Liver (tissue), 9 donors: ENCODE results near the gene PSMD7. TPM values are rescaled to one million over a fixed set of nuclear protein-coding genes. Genes with fewer than 3 reads are reported as not detected.

Experiments
- DNase-seq: peaks from one replicate; pipeline ENCODE4 v3.0.0-alpha.2; 2017; ENCODE audit warnings: low spot score
- H3K27ac ChIP-seq, 2 donors: one replicate each; pipeline ENCODE4 v1.7.0; 2013; ENCODE audit warnings: inconsistent platforms in 2 of 2, low read length in 2 of 2, control low read depth in 1 of 2, low read depth in 1 of 2, mild to moderate bottlenecking in 1 of 2
- H3K27me3 ChIP-seq, 4 donors: one replicate each; pipeline versions ENCODE4 v1.6.1 to v1.7.0; 2013; ENCODE audit warnings: low read length in 3 of 4, inconsistent platforms in 1 of 4, mild to moderate bottlenecking in 1 of 4, moderate library complexity in 1 of 4; ENCODE audit not compliant: control insufficient read depth in 4 of 4, insufficient read depth in 4 of 4
- H3K36me3 ChIP-seq, 4 donors: one replicate each; pipeline versions ENCODE4 v1.6.1 to v1.7.0; 2013; ENCODE audit warnings: low read length in 3 of 4, mild to moderate bottlenecking in 3 of 4, low read depth in 1 of 4, moderate library complexity in 1 of 4; ENCODE audit not compliant: control insufficient read depth in 4 of 4, insufficient read depth in 3 of 4
- H3K4me1 ChIP-seq, 4 donors: one replicate each; pipeline versions ENCODE4 v1.6.1 to v1.7.0; 2013; ENCODE audit warnings: low read length in 3 of 4, mild to moderate bottlenecking in 3 of 4, moderate library complexity in 1 of 4; ENCODE audit not compliant: control insufficient read depth in 4 of 4, insufficient read depth in 4 of 4
- H3K4me3 ChIP-seq, 3 donors: one replicate each; pipeline versions ENCODE4 v1.6.1 to v1.7.0; 2013; ENCODE audit warnings: low read length in 3 of 3, control low read depth in 1 of 3, low read depth in 1 of 3, mild to moderate bottlenecking in 1 of 3
- H3K9ac ChIP-seq, 2 donors: one replicate each; pipeline ENCODE4 v1.7.0; 2013; ENCODE audit warnings: low read length in 2 of 2, mild to moderate bottlenecking in 2 of 2, moderate library complexity in 2 of 2, control low read depth in 1 of 2, low read depth in 1 of 2
- H3K9me3 ChIP-seq, 4 donors: one replicate each; pipeline versions ENCODE4 v1.6.1 to v1.7.0; 2013; ENCODE audit warnings: low read length in 3 of 4; ENCODE audit not compliant: control insufficient read depth in 4 of 4
- FOXA2 ChIP-seq: IDR thresholded peaks from 2 replicates; pipeline ENCODE4 v1.6.1; 2016; ENCODE audit warnings: antibody characterized with exemption
- GABPA ChIP-seq, 2 donors: IDR thresholded peaks in 1 of 2; conservative IDR thresholded peaks in 1 of 2; 2 replicates each; pipeline ENCODE4 v1.6.1; 2016; ENCODE audit warnings: antibody characterized with exemption in 2 of 2, mild to moderate bottlenecking in 1 of 2, moderate library complexity in 1 of 2
- JUND ChIP-seq, 2 donors: IDR thresholded peaks; 2 replicates each; pipeline ENCODE4 v1.6.1; 2016; ENCODE audit warnings: antibody characterized with exemption in 2 of 2
- NR2F2 ChIP-seq: IDR thresholded peaks from 2 replicates; pipeline ENCODE4 v1.6.1; 2016; ENCODE audit warnings: antibody characterized with exemption
- RAD21 ChIP-seq, 2 donors: IDR thresholded peaks; 2 replicates each; pipeline ENCODE4 v1.6.1; 2016; ENCODE audit warnings: antibody characterized with exemption in 2 of 2, mild to moderate bottlenecking in 2 of 2
- SP1 ChIP-seq: IDR thresholded peaks from 2 replicates; pipeline ENCODE4 v1.6.1; 2018; ENCODE audit warnings: antibody characterized with exemption, mild to moderate bottlenecking
- WGBS: extraction: QIAGEN DNeasy Blood & Tissue Kit; methylation state at CpG from one replicate; pipeline ENCODE4 v1.1.7; 2013; 5-methylcytosine and 5-hydroxymethylcytosine counted together
- polyA plus RNA-seq, 2 donors: library from polyadenylated mRNA; stranded (reverse) in 1 of 2; unstranded in 1 of 2; fragments of 200-250 nt in 1 of 2; fragments of >200 nt in 1 of 2; fragmentation: Nextera tagmentation in 1 of 2; extraction: Ambion mirVana in 1 of 2; gene quantifications; one replicate each; pipeline versions ENCODE4 v1.2.1 to v1.2.3, GENCODE V29; 2013 to 2015
- total RNA-seq, 2 donors: library from RNA; depleted of rRNA; stranded (reverse); fragments of >200 nt; gene quantifications; one replicate each; pipeline ENCODE4 v1.2.3, GENCODE V29; 2014
- TF ChIP-seq, protein P1 (sequence below): IDR thresholded peaks from 2 replicates; pipeline ENCODE4 v1.6.1; 2016; ENCODE audit warnings: antibody characterized with exemption, mild to moderate bottlenecking
- TF ChIP-seq, protein P2 (sequence below): IDR thresholded peaks from 2 replicates; pipeline ENCODE4 v1.6.1; 2016; ENCODE audit warnings: antibody characterized with exemption
- TF ChIP-seq, protein P3 (sequence below): IDR thresholded peaks from 2 replicates; pipeline ENCODE4 v1.6.1; 2016; ENCODE audit warnings: antibody characterized with exemption
- TF ChIP-seq, protein P4 (sequence below): IDR thresholded peaks from 2 replicates; pipeline ENCODE4 v1.6.1; 2016; ENCODE audit warnings: antibody characterized with exemption
- donor health status: healthy.
- donor health status: healthy.
- donor health status: healthy.
- donor health status: healthy.
- donor health status: healthy.

PSMD7 gene
- total and polyA plus RNA-seq, 4 donors, result 33.7 to 84.9 (median 60.9) TPM

DNA sequence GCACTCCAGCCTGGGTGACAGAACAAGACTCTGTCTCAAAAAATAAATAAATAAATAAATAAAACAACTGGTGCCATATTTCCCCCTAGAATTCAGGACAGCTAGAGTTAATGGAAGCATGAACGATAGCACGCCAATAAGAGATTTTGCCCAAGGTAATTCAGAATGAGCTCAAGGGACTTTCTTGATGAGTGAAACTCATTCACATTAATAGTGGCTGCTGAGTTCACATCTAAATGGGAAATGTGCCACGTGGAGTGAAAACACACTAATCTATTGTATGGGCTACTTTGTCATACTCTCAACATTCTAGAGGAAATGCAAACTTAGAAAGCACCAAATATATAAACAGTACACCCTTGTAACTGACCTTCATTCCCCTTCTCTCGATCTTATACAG, 47.4 kb upstream of the PSMD7 start:
- H3K27me3 ChIP-seq, result no peaks in the 10 kb centered on the region
- no peak overlapping the region for H3K27ac ChIP-seq
- H3K9me3 ChIP-seq, result no peaks in the 10 kb centered on the region
- H3K4me1 ChIP-seq, result no peaks in the 10 kb centered on the region
- DNase-seq, result no peak
- no peaks in the 10 kb centered on the region for H3K36me3 ChIP-seq
- no peak overlapping the region for H3K4me3 ChIP-seq
- H3K9ac ChIP-seq, result no peak overlapping the region
- TF ChIP-seq NR2F2 (no peak), JUND (IDR thresholded peaks at IDR 0.05) (no peak), FOXA2 (no peak), GABPA (IDR thresholded peaks at IDR 0.05 in 1 of 2, conservative IDR thresholded peaks at IDR 0.05 in 1 of 2) (no peak)
- TF ChIP-seq, protein P1, sequence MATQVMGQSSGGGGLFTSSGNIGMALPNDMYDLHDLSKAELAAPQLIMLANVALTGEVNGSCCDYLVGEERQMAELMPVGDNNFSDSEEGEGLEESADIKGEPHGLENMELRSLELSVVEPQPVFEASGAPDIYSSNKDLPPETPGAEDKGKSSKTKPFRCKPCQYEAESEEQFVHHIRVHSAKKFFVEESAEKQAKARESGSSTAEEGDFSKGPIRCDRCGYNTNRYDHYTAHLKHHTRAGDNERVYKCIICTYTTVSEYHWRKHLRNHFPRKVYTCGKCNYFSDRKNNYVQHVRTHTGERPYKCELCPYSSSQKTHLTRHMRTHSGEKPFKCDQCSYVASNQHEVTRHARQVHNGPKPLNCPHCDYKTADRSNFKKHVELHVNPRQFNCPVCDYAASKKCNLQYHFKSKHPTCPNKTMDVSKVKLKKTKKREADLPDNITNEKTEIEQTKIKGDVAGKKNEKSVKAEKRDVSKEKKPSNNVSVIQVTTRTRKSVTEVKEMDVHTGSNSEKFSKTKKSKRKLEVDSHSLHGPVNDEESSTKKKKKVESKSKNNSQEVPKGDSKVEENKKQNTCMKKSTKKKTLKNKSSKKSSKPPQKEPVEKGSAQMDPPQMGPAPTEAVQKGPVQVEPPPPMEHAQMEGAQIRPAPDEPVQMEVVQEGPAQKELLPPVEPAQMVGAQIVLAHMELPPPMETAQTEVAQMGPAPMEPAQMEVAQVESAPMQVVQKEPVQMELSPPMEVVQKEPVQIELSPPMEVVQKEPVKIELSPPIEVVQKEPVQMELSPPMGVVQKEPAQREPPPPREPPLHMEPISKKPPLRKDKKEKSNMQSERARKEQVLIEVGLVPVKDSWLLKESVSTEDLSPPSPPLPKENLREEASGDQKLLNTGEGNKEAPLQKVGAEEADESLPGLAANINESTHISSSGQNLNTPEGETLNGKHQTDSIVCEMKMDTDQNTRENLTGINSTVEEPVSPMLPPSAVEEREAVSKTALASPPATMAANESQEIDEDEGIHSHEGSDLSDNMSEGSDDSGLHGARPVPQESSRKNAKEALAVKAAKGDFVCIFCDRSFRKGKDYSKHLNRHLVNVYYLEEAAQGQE, result no peak
- TF ChIP-seq, protein P2, sequence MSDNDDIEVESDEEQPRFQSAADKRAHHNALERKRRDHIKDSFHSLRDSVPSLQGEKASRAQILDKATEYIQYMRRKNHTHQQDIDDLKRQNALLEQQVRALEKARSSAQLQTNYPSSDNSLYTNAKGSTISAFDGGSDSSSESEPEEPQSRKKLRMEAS, result no peak
- TF ChIP-seq, protein P3, sequence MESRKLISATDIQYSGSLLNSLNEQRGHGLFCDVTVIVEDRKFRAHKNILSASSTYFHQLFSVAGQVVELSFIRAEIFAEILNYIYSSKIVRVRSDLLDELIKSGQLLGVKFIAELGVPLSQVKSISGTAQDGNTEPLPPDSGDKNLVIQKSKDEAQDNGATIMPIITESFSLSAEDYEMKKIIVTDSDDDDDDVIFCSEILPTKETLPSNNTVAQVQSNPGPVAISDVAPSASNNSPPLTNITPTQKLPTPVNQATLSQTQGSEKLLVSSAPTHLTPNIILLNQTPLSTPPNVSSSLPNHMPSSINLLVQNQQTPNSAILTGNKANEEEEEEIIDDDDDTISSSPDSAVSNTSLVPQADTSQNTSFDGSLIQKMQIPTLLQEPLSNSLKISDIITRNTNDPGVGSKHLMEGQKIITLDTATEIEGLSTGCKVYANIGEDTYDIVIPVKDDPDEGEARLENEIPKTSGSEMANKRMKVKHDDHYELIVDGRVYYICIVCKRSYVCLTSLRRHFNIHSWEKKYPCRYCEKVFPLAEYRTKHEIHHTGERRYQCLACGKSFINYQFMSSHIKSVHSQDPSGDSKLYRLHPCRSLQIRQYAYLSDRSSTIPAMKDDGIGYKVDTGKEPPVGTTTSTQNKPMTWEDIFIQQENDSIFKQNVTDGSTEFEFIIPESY, result no peak
- WGBS, result 86% methylated on average over 4 of the region's 4 CpGs

DNA sequence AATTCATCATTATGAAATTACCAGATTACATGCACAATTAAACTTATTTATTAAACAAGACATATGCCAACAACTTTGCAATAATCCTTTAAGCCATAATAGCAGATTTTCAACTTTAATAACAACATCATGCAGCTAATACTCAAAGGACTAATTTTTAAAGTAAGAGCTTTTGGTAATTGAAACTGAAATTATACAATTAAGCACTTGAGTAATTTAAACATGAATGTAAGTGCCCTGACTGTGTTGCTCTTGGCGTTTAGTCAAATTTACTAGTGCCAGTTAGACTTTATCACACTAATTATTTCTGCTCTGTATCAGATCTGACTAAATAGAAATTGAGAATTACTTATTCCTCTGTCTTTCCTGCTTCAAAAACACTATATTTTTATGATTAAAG, 46.8 kb upstream of the PSMD7 start:
- Histone ChIP-seq H3K27ac (no peak overlapping the region), H3K9me3 (no peaks in the 10 kb centered on the region), H3K9ac (no peak overlapping the region), H3K4me1 (no peaks in the 10 kb centered on the region), H3K27me3 (no peaks in the 10 kb centered on the region), H3K36me3 (no peaks in the 10 kb centered on the region), H3K4me3 (no peak overlapping the region)
- no peak for TF ChIP-seq GABPA (IDR thresholded peaks at IDR 0.05 in 1 of 2, conservative IDR thresholded peaks at IDR 0.05 in 1 of 2)
- no peak for TF ChIP-seq RAD21 (IDR thresholded peaks at IDR 0.05)
- TF ChIP-seq, protein P4, sequence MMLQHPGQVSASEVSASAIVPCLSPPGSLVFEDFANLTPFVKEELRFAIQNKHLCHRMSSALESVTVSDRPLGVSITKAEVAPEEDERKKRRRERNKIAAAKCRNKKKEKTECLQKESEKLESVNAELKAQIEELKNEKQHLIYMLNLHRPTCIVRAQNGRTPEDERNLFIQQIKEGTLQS, result no peak
- TF ChIP-seq, protein P1, result no peak
- TF ChIP-seq NR2F2, result no peak
- TF ChIP-seq SP1, result no peak
- WGBS, result 79% methylated on average over 1 of the region's 1 CpG
- DNase-seq, result no peak
